T1000 (cell line): ENCODE measurements around the gene SLC7A5.
"Not testable (repeated sequence)": the region's sequence is repeated elsewhere in the genome, so short reads cannot be mapped to it uniquely, and the experiment has no call there.

ENCODE experiments used
- DNase-seq: peaks from one replicate; lab custom pipeline; 2025; ENCODE audit warnings: mixed read lengths; lab: John Stamatoyannopoulos, UW

Gene SLC7A5

GRCh38 chr16:87822108-87822970 is 47.0 kb downstream of the SLC7A5 start:
- no peak for DNase-seq

GRCh38 chr16:87821376-87822107 is 47.8 kb downstream of the SLC7A5 start:
- DNase-seq, result no peak

GRCh38 chr16:87819983-87820382 is 49.3 kb downstream of the SLC7A5 start:
- no peak for DNase-seq

- no peak for DNase-seq
Observed at GRCh38 chr16:87819282-87819681, 50.0 kb downstream of the SLC7A5 start.

GRCh38 chr16:87818533-87819161 is 50.7 kb downstream of the SLC7A5 start:
- DNase-seq, result no peak

GRCh38 chr16:87817910-87818309 is 51.4 kb downstream of the SLC7A5 start:
- no peak for DNase-seq

- not testable (repeated sequence) for DNase-seq
Observed at GRCh38 chr16:87817370-87817769, 51.9 kb downstream of the SLC7A5 start.

GRCh38 chr16:87816507-87817100 is 52.7 kb downstream of the SLC7A5 start:
- no peak for DNase-seq

GRCh38 chr16:87815567-87815966 is 53.7 kb downstream of the SLC7A5 start:
- no peak for DNase-seq

- DNase-seq, result no peak
Observed at GRCh38 chr16:87812200-87812656, 57.1 kb downstream of the SLC7A5 start.

GRCh38 chr16:87811454-87811853 is 57.9 kb downstream of the SLC7A5 start:
- not testable (repeated sequence) for DNase-seq

- no peak for DNase-seq
Observed at GRCh38 chr16:87809150-87809902, 60.0 kb downstream of the SLC7A5 start.

- DNase-seq, result no peak
Observed at GRCh38 chr16:87808108-87808507, 61.2 kb downstream of the SLC7A5 start.

- peak; percentile 52 for DNase-seq
Observed at GRCh38 chr16:87806641-87807546, 62.4 kb downstream of the SLC7A5 start.

GRCh38 chr16:87806261-87806640 is 63.1 kb downstream of the SLC7A5 start:
- DNase-seq, result no peak

- no peak for DNase-seq
Observed at GRCh38 chr16:87803385-87803784, 65.9 kb downstream of the SLC7A5 start.

GRCh38 chr16:87802670-87803069 is 66.6 kb downstream of the SLC7A5 start:
- no peak for DNase-seq

GRCh38 chr16:87801679-87802259 is 67.5 kb downstream of the SLC7A5 start:
- no peak for DNase-seq

- DNase-seq, result no peak
Observed at GRCh38 chr16:87800497-87800896, 68.8 kb downstream of the SLC7A5 start.

GRCh38 chr16:87795336-87795735 is 74.0 kb downstream of the SLC7A5 start:
- DNase-seq, result no peak
